Esophagus squamous epithelium (tissue), 5 donors: ENCODE measurements around the gene SNX32. TPM values are rescaled to one million over a fixed set of nuclear protein-coding genes. Genes with fewer than 3 reads are reported as not detected.

Experiments
- DNase-seq: peaks from one replicate; lab custom pipeline; 2025; lab: John Stamatoyannopoulos, UW
- H3K27ac ChIP-seq, 4 donors: fragments of 200-600 bp; sonication (generic); one replicate each; pipeline ENCODE4 v1.5.1; 2016 to 2019; ENCODE audit warnings: mild to moderate bottlenecking in 1 of 4
- H3K27me3 ChIP-seq, 4 donors: fragments of 200-600 bp; sonication (generic); 1 replicate in 3 of 4; 2 replicates in 1 of 4; pipeline versions ENCODE4 v1.5.1 to v1.6.0; 2017 to 2021; ENCODE audit warnings: antibody characterized with exemption in 1 of 4
- H3K36me3 ChIP-seq, 3 donors: fragments of 200-600 bp; sonication (generic); one replicate each; pipeline ENCODE4 v1.5.1; 2016 to 2019
- H3K4me1 ChIP-seq, 3 donors: fragments of 200-600 bp; sonication (generic); one replicate each; pipeline ENCODE4 v1.5.1; 2017 to 2019
- H3K4me3 ChIP-seq, 4 donors: fragments of 200-600 bp; sonication (generic); 1 replicate in 3 of 4; 2 replicates in 1 of 4; pipeline ENCODE4 v1.5.1; 2016 to 2019; ENCODE audit warnings: mild to moderate bottlenecking in 2 of 4, moderate library complexity in 1 of 4
- H3K9me3 ChIP-seq, 3 donors: fragments of 200-600 bp; sonication (generic); one replicate each; pipeline ENCODE4 v1.5.1; 2016 to 2019
- POLR2A ChIP-seq, 4 donors: fragments of 450-650 bp; IDR thresholded peaks; one replicate each; pipeline ENCODE4 v1.6.1; 2017; ENCODE audit warnings: antibody characterized with exemption in 4 of 4, mild to moderate bottlenecking in 4 of 4, moderate library complexity in 3 of 4
- WGBS, 2 donors: methylation state at CpG; one replicate each; pipeline ENCODE4 v1.1.5; 2018; 5-methylcytosine and 5-hydroxymethylcytosine counted together
- intact Hi-C: fragments of 100-400 bp; cut with DNase I; formaldehyde crosslinking; loops from one replicate; pipeline ENCODE4 v1.15.0; 2022
- total RNA-seq, 4 donors: library from RNA; depleted of rRNA; stranded (reverse); fragments of >200 nt; gene quantifications; one replicate each; pipeline ENCODE4 v1.1.0, GENCODE V29; 2016
- TF ChIP-seq, protein P1 (sequence below), 6 experiments: fragments of 450-650 bp in 4 of 6; fragments of 200-600 bp in 2 of 6; sonication (generic) in 2 of 6; IDR thresholded peaks; one replicate each; pipeline ENCODE4 v1.5.1; 2016 to 2019; ENCODE audit warnings: antibody characterized with exemption in 6 of 6, mild to moderate bottlenecking in 4 of 6, moderate library complexity in 4 of 6
- donor health status: DM: yes; HTN: yes; CAD: no.

Gene SNX32
- total RNA-seq, 4 donors from 2014 or later = 0.38 TPM; not detected in 3

DNA sequence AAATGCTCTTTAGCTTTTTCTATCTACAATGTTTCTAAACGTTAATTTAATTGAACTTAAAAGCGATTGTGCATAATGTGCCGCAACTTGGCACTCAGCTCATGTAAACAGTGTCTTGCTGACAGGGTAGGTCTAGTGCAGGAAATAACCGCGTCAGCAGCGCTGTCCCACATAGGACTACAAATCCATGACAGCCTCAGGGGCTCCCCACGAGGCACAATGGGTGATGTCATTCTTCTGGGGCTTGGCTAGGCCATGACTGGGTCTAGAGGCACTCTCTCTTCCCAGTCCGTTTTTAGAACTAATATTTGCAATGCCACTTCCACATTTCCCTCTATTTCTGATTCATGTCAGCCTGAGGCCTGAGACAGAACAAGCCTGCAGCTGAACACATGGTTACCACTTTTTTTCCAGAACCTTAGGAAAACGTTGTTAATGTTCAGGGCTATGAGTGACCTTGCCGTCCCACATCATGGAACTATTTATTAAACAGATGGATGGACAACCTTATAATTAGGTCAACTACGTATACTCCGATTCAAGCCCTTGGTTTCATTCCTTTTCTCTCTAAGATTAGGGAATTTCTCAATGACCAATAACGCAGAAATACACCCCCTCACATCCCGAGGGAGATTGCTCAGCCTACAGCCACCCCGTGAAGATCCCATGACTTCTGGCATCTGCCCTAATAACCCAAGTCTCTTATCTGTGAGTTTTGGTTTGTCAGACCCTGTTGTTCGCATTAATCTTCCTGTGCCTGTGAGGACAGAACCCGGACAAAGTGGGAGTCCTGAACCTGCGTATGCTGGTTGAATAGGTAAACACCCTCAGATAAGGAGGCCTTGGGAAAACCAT lies 19.4 kb upstream of the SNX32 start:
- Histone ChIP-seq H3K27me3 (peaks cover 0 to 4% (median 0%) of the 10 kb centered on the region in 4 donors), H3K4me1 (peaks cover 8 to 58% (median 12%) of the 10 kb centered on the region in 3 donors), H3K36me3 (no peaks in the 10 kb centered on the region), H3K4me3 (no peak overlapping the region), H3K9me3 (no peaks in the 10 kb centered on the region), H3K27ac (peak overlapping the region in 1 of 4 donors; percentile 6)
- WGBS, 2 donors = 48 to 62% methylated on average over 15 to 17 of the region's 18 CpGs
- intact Hi-C loops = no loop called here
- TF ChIP-seq, protein P1, sequence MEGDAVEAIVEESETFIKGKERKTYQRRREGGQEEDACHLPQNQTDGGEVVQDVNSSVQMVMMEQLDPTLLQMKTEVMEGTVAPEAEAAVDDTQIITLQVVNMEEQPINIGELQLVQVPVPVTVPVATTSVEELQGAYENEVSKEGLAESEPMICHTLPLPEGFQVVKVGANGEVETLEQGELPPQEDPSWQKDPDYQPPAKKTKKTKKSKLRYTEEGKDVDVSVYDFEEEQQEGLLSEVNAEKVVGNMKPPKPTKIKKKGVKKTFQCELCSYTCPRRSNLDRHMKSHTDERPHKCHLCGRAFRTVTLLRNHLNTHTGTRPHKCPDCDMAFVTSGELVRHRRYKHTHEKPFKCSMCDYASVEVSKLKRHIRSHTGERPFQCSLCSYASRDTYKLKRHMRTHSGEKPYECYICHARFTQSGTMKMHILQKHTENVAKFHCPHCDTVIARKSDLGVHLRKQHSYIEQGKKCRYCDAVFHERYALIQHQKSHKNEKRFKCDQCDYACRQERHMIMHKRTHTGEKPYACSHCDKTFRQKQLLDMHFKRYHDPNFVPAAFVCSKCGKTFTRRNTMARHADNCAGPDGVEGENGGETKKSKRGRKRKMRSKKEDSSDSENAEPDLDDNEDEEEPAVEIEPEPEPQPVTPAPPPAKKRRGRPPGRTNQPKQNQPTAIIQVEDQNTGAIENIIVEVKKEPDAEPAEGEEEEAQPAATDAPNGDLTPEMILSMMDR (IDR thresholded peaks at IDR 0.05) = no peak
- no peak for TF ChIP-seq POLR2A (IDR thresholded peaks at IDR 0.05)
- no peak for DNase-seq

DNA sequence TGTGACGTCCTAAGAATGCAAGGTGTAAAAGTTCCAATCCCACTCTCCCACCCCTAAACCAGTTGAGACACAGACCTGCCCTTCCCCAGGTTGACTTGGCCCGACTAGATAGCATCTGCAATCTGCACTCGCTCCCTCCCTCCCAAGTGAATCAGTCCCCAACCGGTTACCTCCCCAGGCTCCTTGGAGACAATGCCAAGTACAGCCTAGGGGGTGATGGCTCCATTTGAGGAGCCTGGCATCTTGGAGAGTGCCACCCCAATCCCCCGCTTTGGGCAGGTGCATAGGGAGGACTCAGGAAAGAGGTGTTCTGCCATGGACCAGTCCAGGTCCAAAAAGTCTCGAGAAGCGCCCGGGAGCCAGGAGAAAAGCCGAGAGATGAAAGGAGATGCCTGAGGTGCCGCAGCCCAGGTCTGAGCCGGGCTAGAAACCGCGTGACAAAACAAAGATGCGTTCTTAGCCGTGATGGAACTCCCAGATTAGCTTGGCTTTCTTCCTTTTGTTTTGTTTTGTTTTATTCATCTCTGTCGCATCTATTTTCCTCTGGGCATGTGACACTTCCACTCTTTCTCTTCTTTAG lies 18.7 kb upstream of the SNX32 start:
- Histone ChIP-seq H3K9me3 (no peaks in the 10 kb centered on the region), H3K36me3 (no peaks in the 10 kb centered on the region), H3K4me1 (peaks cover 8 to 53% (median 12%) of the 10 kb centered on the region in 3 donors), H3K27me3 (peaks cover 0 to 4% (median 0%) of the 10 kb centered on the region in 4 donors), H3K27ac (no peak overlapping the region), H3K4me3 (no peak overlapping the region)
- TF ChIP-seq, protein P1 (IDR thresholded peaks at IDR 0.05) = no peak
- TF ChIP-seq POLR2A (IDR thresholded peaks at IDR 0.05) = no peak
- WGBS, 2 donors = 73 to 79% methylated on average over 13 to 16 of the region's 16 CpGs
- no peak for DNase-seq
- intact Hi-C loops = loop anchor here (5.0 kb wide), 2 partner anchors 33 to 103 kb away; partner anchors contain the start of genes AP5B1 and KAT5

DNA sequence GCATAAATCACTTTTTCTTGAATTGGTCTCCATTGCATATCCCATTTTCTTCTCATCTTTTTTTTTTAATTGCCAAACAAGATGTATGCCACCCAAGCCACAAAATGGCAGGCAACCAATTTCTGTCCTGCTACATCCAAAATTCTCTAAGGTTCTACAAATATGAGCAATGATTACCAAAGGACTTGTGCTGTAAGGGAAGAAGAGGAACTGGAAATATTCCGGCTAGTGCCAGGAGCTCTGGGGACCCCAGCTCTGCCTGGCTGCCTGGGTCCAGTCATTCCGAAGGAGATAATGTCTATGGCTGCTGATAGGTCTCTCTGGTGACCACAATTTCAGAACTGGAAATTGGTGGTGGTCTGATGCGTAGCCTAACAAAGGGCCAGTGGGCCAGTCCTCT lies 17.1 kb upstream of the SNX32 start:
- Histone ChIP-seq H3K4me3 (no peak overlapping the region), H3K36me3 (no peaks in the 10 kb centered on the region), H3K9me3 (no peaks in the 10 kb centered on the region), H3K4me1 (peaks cover 8 to 49% (median 12%) of the 10 kb centered on the region in 3 donors), H3K27me3 (peaks cover 0 to 2% (median 0%) of the 10 kb centered on the region in 4 donors), H3K27ac (peak overlapping the region in 2 of 4 donors; percentile 88 to 94)
- TF ChIP-seq, protein P1 (IDR thresholded peaks at IDR 0.05) = no peak
- no peak for TF ChIP-seq POLR2A (IDR thresholded peaks at IDR 0.05)
- DNase-seq = no peak
- WGBS, 2 donors = 89 to 100% methylated on average over 2 of the region's 3 CpGs
- intact Hi-C loops = loop anchor here (5.0 kb wide), 2 partner anchors 34 to 104 kb away; partner anchors contain the start of genes AP5B1 and KAT5

DNA sequence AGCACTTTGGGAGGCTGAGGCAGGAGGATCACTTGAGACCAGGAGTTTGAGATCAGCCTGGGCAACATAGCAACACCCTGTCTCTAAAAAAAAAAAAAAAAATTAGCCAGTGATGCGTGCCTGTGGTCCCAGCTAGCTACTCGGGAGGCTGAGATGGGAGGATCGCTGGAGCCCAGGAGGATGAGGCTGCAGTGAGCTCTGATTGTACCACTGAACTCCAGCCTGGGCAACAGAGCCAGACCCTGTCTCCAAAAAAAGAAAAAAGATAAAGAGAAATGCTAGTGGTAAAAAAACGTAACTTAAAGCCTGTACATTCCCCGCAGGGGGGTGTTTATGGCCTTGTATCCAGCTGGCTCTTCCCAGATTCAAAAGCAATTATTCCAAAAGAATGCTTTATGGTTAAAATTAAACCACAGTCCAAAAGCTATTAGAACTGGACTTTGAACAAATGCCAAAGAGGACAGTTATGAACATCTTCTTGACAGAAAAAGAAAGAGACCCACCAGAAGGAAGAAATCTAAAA lies 16.4 kb upstream of the SNX32 start:
- Histone ChIP-seq H3K27ac (peak overlapping the region; percentile 84 to 94 (median 88)), H3K9me3 (no peaks in the 10 kb centered on the region), H3K36me3 (no peaks in the 10 kb centered on the region), H3K4me3 (peak overlapping the region; percentile 52 to 82 (median 60)), H3K27me3 (no peaks in the 10 kb centered on the region), H3K4me1 (peaks cover 8 to 49% (median 12%) of the 10 kb centered on the region in 3 donors)
- whole genome bisulfite sequencing, 2 donors = 59 to 60% methylated on average over 5 of the region's 5 CpGs
- TF ChIP-seq, protein P1 (IDR thresholded peaks at IDR 0.05) = no peak
- TF ChIP-seq POLR2A (IDR thresholded peaks at IDR 0.05) = no peak
- intact Hi-C loops = loop anchor here (5.0 kb wide), 2 partner anchors 35 to 105 kb away; partner anchors contain the start of genes AP5B1 and KAT5
- DNase-seq = no peak
